GM23338 (cell line): ENCODE measurements around the gene PTPRB. TPM values are rescaled to one million over a fixed set of nuclear protein-coding genes. Genes with fewer than 3 reads are reported as not detected.

Experiments
- ATAC-seq: fragments of 200-7000 bp; cut with Tn5 transposase; 3 replicates; pipeline ENCODE4 v1.9.1; 2020
- DNase-seq: peaks from one replicate; pipeline ENCODE4 v3.0.0-alpha.2; 2015; ENCODE audit warnings: low spot score
- H2AFZ ChIP-seq: fragments of 200-600 bp; sonication (generic); 2 replicates; pipeline ENCODE4 v1.8.0; 2016; ENCODE audit warnings: antibody characterized with exemption, mild to moderate bottlenecking, moderate library complexity
- H3F3A ChIP-seq: fragments of 200-600 bp; sonication (generic); replicated peaks from 2 replicates; pipeline ENCODE4 v1.8.0; 2017; ENCODE audit warnings: antibody characterized with exemption, mixed run types, low read depth
- H3K27ac ChIP-seq: fragments of 200-600 bp; sonication (generic); 2 replicates; pipeline ENCODE4 v1.6.1; 2016; ENCODE audit warnings: low read depth
- H3K27me3 ChIP-seq: fragments of 200-600 bp; sonication (generic); 2 replicates; pipeline ENCODE4 v1.8.0; 2016; ENCODE audit warnings: mild to moderate bottlenecking, mixed run types, moderate library complexity; ENCODE audit not compliant: insufficient read depth
- H3K36me3 ChIP-seq: fragments of 200-600 bp; sonication (generic); 2 replicates; pipeline ENCODE4 v1.8.0; 2016; ENCODE audit warnings: mild to moderate bottlenecking; ENCODE audit not compliant: insufficient read depth
- H3K4me1 ChIP-seq: fragments of 200-600 bp; sonication (generic); 2 replicates; pipeline ENCODE4 v1.8.0; 2016; ENCODE audit warnings: mild to moderate bottlenecking, moderate library complexity; ENCODE audit not compliant: insufficient read depth
- H3K4me2 ChIP-seq: fragments of 200-600 bp; sonication (generic); 2 replicates; pipeline ENCODE4 v1.7.1; 2017; ENCODE audit warnings: mixed run types
- H3K4me3 ChIP-seq: fragments of 200-600 bp; sonication (generic); 2 replicates; pipeline ENCODE4 v1.6.1; 2016; ENCODE audit warnings: mixed run types
- H3K79me2 ChIP-seq: fragments of 200-600 bp; sonication (generic); replicated peaks from 2 replicates; pipeline ENCODE4 v1.8.0; 2017; ENCODE audit warnings: mild to moderate bottlenecking; ENCODE audit not compliant: insufficient read depth
- H3K9me2 ChIP-seq: fragments of 200-600 bp; sonication (generic); 2 replicates; pipeline ENCODE4 v1.8.0; 2017; ENCODE audit not compliant: insufficient read depth
- H4K20me1 ChIP-seq: fragments of 200-600 bp; sonication (generic); replicated peaks from 2 replicates; pipeline ENCODE4 v1.8.0; 2017; ENCODE audit warnings: mild to moderate bottlenecking; ENCODE audit not compliant: insufficient read depth
- H3K27ac Mint-ChIP-seq: 2 replicates; pipeline ENCODE4 v1.8.0; 2020; ENCODE audit warnings: inconsistent platforms, mild to moderate bottlenecking, moderate library complexity, mixed read lengths
- H3K27me3 Mint-ChIP-seq: 3 replicates; pipeline ENCODE4 v1.8.0; 2022; ENCODE audit warnings: low read depth, mild to moderate bottlenecking, moderate library complexity, mixed read lengths, inconsistent platforms; ENCODE audit not compliant: insufficient read depth, poor library complexity
- H3K36me3 Mint-ChIP-seq: 3 replicates; pipeline ENCODE4 v1.8.0; 2021; ENCODE audit warnings: low read depth, mild to moderate bottlenecking, inconsistent platforms, moderate library complexity, mixed read lengths
- H3K4me1 Mint-ChIP-seq: 3 replicates; pipeline ENCODE4 v1.8.0; 2020; ENCODE audit warnings: mild to moderate bottlenecking, inconsistent platforms, mixed read lengths
- H3K4me3 Mint-ChIP-seq: 3 replicates; pipeline ENCODE4 v1.8.0; 2021; ENCODE audit warnings: moderate library complexity, mild to moderate bottlenecking, inconsistent platforms, mixed read lengths
- H3K9me3 Mint-ChIP-seq: 3 replicates; pipeline ENCODE4 v1.8.0; 2020; ENCODE audit warnings: moderate library complexity, mild to moderate bottlenecking, inconsistent platforms, mixed read lengths
- CREB1 ChIP-seq: fragments of 250-450 bp; sonication (Bioruptor Pico); IDR thresholded peaks from 2 replicates; pipeline ENCODE4 v1.5.0; 2020; ENCODE audit warnings: low read depth, mild to moderate bottlenecking, moderate library complexity
- CTCF ChIP-seq, 2 experiments: fragments of 200-600 bp in 1 of 2; sonication (generic) in 1 of 2; conservative IDR thresholded peaks; 2 replicates each; pipeline versions ENCODE4 v1.5.1 to v1.6.1; 2016 to 2017; ENCODE audit warnings: antibody characterized with exemption in 2 of 2, low read depth in 2 of 2, mild to moderate bottlenecking in 2 of 2, moderate library complexity in 1 of 2
- EZH2phosphoT487 ChIP-seq: fragments of 200-600 bp; sonication (generic); IDR thresholded peaks from one replicate; pipeline ENCODE4 v1.8.1; 2018; ENCODE audit warnings: antibody characterized with exemption; ENCODE audit not compliant: unreplicated experiment
- JUNB ChIP-seq: IDR thresholded peaks from one replicate; pipeline ENCODE4 v1.6.1; 2016; ENCODE audit warnings: antibody characterized with exemption; ENCODE audit not compliant: unreplicated experiment
- STAT1 ChIP-seq: IDR thresholded peaks from one replicate; pipeline ENCODE4 v1.6.1; 2016; ENCODE audit warnings: antibody characterized with exemption; ENCODE audit not compliant: unreplicated experiment
- ZNF462 ChIP-seq: fragments of 250-450 bp; sonication (Bioruptor Pico); IDR thresholded peaks from 2 replicates; pipeline ENCODE4 v1.5.0; 2020; ENCODE audit warnings: mild to moderate bottlenecking, moderate library complexity
- polyA plus RNA-seq: library from polyadenylated mRNA; unstranded; fragments of >200 nt; fragmentation: Nextera tagmentation; extraction: Ambion mirVana; gene quantifications from 2 replicates; pipeline ENCODE4 v1.2.1, GENCODE V29; 2016
- total RNA-seq: library from RNA; depleted of rRNA; stranded (reverse); fragments of >200 nt; shearing (Covaris generic); gene quantifications from 2 replicates; pipeline ENCODE4 v1.2.3, GENCODE V29; 2014

Gene PTPRB
- total and polyA plus RNA-seq, 2 experiments from 2014 or later = 0.13 to 1.7 TPM

GRCh38 chr12:70652451-70652850, 15.2 kb upstream of the PTPRB start:
- Histone ChIP-seq H3K9me2 (no peaks in the 10 kb centered on the region), H3F3A (no peaks in the 10 kb centered on the region), H2AFZ (no peak overlapping the region), H4K20me1 (no peaks in the 10 kb centered on the region), H3K4me2 (no peak overlapping the region), H3K79me2 (no peaks in the 10 kb centered on the region), H3K4me1 (peaks cover 3% of the 10 kb centered on the region), H3K27me3 (no peaks in the 10 kb centered on the region), H3K4me3 (no peak overlapping the region), H3K36me3 (no peaks in the 10 kb centered on the region), H3K27ac (no peak overlapping the region)
- H3K4me3 Mint-ChIP-seq = no peak overlapping the region
- H3K4me1 Mint-ChIP-seq = peaks cover 2% of the 10 kb centered on the region; the same call in 2 of the 3 replicates
- TF ChIP-seq CTCF (conservative IDR thresholded peaks at IDR 0.05; ENCODE audit: low read depth in 2 of 2) (no peak), JUNB (no peak), ZNF462 (CRISPR knock-in tag) (no peak), STAT1 (no peak), CREB1 (no peak), EZH2phosphoT487 (no peak)
- no peaks in the 10 kb centered on the region for H3K27me3 Mint-ChIP-seq
- H3K9me3 Mint-ChIP-seq = no peaks in the 10 kb centered on the region
- no peaks in the 10 kb centered on the region for H3K36me3 Mint-ChIP-seq
- DNase-seq (no peak), ATAC-seq (no peak)
- H3K27ac Mint-ChIP-seq = no peak overlapping the region
